HG03521 (cell line): Measurements from ENCODE around the gene NPAS2.

Experiments
- ATAC-seq: cut with Tn5 transposase; IDR thresholded peaks from one replicate; pipeline ENCODE4 v1.9.1; 2021; ENCODE audit warnings: mild to moderate bottlenecking, moderate library complexity; ENCODE audit not compliant: unreplicated experiment

The NPAS2 gene

DNA sequence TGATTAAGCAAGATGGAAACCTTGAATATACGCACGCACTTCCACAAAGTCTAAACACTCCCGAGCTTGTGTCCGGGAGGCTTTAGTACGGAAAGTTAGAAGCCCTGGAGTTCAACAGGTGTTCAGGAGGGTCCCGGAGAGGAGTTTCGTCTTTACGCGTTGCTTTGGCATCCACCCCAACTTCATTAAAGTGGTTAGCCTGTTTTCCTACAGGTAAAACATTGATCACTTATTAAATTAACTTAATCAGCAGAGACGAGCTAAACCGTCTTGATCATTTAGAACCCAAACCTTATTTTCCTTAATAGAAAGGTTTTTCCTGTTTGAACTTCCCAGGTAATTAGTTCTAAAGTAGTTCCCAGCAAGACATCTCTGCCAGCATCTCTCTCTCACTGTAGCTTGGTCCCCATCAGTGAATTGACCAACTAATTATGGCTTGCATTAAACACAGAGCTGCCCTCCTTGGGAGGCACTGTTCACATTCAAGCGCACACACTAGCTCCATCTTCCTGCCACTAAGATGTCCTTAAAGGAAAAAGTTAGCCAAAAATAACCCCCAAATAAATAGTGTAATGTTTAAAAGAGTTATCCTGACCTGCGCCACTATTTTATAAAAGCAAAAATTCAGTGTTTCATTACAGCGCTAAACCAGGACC is 1.4 kb downstream of the NPAS2 start:
- no peak for ATAC-seq

DNA sequence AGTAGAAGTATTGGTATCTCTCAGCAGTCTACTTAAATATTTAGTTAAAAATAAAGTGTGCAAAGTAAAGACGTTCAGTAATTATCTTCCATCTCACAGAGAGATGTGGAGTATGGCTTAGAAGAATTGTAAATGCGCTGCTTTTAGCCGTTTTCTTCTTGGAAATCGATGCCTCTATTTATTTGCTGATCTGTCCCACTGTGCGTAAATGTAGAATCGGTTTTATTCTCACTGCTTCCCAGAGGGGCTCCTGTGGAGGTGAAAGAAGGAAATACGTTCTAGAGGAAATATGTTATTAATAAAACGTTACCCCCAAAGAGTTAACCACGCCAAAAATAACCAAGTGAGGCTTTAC is 1.9 kb downstream of the NPAS2 start:
- no peak for ATAC-seq

DNA sequence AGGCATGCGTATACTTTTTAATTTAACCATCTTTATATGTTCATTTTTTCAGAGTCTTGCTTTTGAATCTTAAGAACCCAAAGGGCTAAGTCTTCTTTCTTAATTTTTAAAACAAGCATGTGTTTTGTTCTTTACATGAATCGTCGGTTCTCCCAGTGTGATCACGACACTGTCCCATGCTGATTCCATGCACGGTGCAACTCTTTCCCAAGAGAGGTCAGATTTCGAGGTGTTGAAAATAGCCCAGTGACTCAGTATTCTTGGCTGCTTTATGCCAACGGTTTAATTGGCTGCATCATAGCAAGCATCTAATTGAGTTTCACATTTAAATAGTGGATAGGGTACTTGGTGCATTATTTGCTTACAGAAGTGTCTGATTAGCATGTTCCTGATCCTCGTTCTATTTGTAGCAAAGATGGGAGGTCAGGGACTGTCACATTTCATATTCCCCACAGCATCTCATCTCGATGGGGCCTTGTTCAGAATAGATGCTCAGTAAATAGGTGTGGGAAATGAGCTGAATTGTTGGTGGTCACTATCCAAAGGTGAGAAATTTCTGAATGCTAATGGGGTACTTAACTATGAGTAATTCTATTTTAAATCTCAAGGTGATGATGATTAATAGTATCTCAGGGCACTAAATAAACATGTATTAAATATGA is 2.8 kb downstream of the NPAS2 start:
- no peak for ATAC-seq

DNA sequence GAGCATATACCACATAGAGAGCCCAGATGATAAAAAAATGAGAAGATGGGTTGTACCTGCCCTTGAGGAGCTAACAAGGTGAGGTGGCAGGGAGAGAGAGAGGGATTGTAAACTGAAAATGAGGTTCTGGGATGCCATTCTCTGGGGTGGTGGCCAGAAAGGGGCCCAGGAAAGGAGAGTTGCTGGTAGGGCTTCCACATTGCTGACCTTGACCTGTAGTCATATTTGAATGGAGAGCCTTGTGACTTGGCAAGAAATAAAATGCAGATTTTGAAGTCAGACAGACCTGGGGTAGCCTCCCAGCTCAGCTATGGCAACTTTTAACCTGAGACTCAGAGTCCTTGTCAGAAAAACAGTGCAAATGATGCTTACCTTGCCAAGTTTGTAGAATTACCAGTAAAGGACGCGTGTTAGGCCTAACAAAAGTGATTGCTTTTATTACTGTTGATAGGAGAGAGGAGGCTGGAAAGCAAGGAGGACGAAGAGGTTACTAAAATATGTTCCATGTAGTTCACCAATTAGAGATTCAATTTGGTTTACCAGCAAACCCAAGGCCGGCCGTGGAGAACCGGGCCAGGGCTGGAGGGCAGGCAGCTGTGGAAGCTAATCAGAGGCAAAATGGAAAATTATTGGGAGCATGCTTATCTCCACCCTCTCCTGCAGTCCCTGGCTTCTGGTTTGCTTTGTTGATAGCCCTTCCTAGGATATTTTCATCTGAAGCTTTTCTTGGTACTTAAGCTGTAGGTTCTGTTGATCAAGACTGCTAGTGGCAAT is 3.9 kb downstream of the NPAS2 start:
- ATAC-seq: no peak

DNA sequence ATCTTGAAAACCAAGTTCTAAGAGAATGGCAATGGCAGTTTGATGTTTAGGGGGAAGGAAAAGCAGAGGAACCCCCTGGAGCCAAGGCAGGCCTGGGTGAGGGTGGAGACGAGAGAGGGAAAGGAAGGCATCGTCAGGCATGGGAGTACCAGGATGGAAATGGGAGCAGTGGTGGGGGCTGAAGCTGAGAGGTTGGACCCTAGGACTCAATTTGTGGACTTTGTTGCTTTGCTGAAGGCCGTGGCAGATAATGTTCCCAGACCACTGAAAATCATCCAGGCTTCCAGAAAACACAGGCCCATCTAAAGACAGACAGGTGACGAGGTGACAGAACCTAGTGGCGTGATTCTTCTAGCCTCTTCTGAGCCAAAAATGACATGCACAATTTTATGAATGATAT is 4.9 kb downstream of the NPAS2 start:
- ATAC-seq: no peak

DNA sequence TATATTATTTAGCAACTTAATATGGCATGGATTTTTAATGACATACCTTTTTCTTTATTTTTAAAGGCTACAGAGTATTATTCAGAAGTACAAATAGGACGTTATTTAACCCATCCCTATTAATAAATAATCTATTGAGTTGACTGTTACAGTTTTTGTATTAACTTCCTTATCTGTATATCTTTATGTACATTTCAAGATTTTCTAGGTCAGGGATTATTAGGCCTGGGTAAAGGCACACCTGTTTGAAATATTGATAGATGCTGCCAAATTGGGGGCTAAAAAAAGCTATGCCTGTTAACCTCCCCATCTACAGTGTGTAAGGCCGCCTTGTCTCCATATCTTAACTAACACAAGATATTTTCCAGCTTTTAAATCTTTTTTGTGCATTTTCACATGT is 6.6 kb downstream of the NPAS2 start:
- ATAC-seq: no peak

DNA sequence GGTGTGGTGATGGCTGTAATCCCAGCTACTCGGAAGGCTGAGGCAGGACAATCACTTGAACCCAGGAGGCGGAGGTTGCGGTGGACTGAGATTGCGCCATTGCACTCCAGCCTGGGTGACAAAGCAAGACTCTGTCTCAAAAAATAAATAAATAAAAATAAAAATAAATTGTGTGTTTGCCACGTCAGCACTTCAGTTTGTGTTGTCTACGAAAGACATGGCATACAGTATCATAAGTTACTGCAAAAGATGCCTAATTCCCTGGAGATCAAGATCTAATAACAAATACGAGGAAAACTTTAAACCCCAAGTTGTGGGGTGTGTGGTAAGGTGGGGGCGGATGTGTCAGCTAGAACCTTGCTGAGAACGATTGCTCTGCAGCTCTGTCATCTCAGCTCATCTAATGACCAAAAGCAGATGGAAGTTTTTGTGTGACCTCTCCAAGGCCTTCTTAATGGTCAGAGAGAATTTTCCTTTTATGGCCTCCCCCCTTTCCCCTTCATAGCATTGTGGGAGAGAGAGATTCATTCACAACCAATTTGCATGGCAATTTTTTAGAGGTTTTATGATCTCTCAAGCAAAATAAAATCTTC is 11.3 kb downstream of the NPAS2 start:
- no peak for ATAC-seq

DNA sequence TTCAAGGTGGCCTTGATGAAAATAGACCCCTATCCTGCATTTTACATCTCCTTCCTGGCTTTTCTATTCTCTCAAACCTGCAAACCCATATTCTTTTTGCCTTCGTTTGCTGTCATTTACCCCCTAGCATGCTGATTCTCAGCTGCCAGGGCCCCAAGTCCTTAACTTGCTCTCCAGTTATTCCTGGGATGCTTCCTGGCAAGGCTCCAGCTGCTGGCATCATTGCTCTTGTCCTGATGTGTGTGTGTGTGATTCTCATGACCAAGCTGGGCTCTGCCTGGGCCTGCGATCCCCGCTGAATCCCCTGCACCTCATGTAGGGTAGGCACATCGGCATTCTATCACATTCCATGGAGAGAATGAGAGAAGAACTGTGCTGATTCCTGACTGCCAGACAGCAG is 11.9 kb downstream of the NPAS2 start:
- no peak for ATAC-seq

DNA sequence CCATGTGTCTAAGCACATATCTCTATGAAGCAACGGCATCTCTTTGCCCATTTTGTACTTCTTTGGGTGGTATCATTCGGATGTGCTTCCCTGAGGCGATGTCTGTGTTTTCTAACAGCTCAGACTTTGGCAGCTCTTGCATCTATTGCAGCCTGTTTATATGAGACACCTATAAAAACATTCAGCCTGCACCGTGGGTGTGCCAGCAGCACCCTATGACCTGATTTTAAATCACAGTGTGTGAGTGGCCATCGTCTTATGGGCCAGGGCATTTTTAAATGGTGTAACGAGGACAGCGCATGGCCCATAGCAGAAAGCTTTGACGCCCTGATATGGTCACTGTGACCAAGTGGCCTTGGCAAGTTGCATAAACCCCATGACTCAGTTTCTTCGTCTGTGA is 12.9 kb downstream of the NPAS2 start:
- no peak for ATAC-seq

DNA sequence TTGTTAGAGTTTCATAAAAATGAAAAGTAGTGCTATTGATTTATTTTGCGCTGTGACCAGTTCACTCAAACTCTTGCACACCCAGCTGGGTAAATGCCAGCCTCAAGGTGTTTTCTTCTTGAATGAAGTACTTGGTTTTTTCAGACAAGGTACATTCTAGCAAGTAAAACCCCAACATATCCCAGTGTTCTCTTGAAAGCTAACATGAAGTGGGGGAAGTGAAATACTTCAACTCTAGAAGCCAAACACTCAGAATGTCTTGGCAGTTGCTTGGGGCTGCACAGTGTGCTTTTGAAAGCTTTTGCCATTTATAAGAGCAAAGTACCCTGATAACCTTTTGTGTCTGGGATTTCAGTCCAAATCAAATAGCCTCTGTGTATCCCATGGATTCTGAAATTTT is 13.4 kb downstream of the NPAS2 start:
- no peak for ATAC-seq

DNA sequence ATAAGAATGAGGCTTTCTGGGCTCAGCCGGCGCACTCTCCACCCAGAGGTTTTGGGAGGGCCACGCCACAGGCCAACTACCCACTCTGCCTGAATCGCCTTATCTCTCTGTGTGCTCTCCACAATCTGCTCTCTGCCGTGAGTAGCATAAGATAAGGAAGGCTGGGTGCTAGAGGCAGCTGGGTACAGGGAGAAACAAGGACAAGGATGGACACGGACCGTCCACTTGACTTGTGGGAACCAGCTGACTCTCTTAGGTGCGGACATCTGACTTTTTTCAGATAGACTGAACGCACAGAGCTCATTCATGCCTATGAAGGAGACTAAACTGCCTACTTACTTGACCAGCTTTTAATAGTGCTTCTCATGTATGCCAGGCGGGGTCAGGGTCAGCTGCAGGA is 14.3 kb downstream of the NPAS2 start:
- no peak for ATAC-seq

DNA sequence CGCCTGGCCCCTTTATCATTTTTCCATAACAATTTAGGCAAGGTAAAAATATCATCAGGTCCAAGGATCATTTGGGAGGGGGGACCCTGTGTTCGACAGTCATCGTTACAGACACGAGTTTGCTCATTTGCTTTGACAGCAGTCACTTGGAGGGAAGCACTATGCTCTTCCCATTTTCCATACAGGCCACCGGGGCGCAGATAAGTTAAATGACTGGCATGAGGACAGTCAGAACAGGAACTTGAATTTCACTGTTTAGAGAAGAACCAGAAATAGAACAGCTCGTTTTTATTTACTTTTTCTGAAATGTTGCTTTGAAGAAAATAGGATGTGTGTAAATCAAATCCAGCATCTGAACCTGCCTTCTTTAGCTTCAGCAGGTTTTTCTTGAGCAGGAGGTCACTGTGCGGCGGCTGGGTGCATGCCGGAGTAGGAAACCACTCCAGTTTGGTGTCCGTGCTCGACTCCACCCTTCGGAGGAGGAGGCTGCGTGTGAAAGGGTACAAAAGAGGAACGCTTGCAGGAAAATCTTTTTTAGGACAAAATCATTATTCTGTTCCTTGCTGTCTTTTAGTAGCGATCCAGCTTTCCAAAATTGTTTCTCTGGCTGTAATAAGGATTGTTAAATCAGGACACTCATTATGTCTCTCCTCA is 15.2 kb downstream of the NPAS2 start:
- ATAC-seq: no peak

DNA sequence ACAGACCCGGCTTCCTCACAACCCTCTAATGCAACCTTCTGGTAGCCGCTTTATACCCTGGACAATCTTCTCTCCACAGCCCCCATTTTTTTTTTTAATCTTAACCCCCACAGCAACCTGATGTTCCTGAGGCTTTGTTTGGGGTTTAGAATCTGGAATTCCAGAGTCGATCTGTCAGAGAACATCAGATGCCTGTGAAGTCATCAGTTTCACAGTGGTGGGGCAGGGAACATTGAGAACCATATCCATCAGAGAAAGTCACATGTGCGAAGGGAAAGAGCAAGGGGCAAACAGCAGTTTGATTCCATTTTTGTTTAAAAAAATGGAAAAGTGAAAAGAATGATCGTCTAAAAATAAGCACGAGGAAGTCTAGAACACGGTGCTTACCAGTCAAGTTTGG is 20.6 kb downstream of the NPAS2 start:
- no peak for ATAC-seq

DNA sequence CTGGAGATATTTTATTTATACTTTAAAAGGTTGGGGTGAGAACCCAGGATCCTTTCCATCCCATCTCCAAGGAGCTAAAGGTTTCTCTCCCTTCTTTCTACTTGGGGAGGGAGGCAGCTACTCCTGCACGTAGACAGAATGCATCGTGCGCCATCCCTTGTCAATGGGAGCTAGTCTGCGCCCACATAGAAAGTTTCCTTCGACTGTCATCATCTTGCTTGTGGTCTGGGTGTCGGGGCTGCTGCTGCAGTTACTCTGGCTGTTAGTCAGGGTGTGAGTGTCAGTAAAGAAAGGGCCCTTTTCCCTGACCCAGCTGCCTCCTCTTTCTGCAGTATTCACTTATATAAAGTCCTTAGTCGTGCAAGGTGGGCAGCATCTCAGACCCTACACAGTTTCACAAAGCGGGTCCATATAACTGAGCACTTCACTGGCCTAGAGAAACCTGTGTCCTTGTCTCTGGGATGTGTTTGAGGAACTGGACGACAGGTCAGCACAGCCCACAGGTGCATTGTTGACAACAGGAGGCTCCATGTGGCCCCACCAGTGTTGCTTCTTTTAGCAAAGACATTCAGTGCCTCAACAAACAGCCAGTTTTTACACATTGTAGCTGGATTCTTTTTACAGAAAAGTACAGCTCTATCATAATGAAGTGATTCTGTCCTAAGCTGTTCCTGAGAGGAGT is 22.4 kb downstream of the NPAS2 start:
- ATAC-seq: no peak

DNA sequence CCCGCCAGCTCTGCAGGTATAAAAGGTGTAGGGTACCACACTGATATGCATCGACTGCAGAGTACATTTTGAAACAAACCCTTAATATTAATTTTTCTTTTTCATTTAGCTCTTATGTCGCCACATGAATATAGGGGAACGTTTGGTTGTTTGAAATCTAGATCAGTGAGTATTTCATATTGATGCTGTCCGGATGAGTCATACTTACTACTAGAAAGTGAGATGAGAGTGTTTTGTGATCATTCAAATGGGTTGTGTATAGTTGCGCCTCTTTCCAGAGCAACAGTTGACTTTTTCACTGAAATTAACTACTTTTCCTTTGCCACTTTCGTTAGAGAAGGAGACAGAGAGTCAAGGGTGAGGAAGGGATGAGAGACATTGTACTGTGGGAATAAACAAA is 24.6 kb downstream of the NPAS2 start:
- no peak for ATAC-seq

DNA sequence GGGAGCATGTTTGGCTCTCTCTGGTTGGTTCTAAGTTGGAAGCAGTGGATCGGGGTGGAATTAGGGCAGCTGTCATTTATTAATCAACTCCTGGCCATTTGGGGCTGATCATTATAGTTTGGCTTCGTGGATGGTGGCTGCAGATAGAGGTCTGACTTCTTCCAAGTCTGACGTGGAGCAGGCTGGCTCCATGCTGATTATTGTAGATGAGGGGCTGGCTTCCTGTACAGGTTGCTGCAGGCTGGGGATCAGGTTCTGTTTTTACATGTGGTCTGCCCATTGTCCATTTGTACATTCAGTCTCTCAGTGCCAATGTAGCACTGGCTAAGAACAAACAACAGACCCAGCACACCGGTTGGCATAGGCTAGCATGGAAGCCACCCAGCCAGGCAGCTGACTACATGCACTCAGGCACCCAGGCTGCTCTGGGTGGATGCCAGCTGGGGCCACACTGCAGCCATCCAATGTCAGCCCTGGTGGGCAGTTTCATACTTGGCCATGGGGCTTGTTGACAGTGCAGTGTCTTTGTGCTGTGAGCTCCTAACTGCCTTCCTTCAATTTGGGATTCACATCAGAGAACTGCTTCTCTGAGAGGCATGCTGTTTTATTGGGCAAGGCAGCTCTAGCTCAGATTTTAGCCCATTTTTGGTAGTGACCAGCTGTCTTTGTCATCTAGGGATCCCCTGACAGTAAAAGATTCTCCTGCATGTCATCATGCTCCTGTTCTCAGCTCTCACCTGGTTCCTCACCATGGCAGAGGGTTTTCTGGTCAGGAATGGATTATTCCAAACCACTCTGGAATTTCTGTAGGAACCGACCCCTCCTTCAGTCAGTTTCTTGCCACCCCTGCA is 25.4 kb downstream of the NPAS2 start:
- ATAC-seq: no peak

DNA sequence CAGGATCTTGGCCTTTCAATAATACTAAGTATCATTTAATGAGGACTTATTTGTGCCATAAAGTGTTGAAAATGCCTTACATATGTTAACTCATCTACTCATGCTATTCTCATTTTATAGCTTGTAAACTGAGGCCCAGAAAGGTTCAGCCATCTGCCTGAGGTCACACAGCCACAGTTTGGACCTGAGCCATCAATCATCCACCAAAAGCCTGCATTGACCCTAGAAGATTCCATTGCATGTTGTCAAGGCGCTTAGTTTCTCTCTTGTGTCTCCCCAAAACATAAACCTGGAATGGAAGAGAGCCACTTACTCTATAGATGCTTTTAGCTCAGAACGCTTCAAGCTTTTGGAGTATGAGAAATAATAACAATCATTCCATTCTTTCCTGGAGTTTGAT is 26.8 kb downstream of the NPAS2 start:
- ATAC-seq: no peak

DNA sequence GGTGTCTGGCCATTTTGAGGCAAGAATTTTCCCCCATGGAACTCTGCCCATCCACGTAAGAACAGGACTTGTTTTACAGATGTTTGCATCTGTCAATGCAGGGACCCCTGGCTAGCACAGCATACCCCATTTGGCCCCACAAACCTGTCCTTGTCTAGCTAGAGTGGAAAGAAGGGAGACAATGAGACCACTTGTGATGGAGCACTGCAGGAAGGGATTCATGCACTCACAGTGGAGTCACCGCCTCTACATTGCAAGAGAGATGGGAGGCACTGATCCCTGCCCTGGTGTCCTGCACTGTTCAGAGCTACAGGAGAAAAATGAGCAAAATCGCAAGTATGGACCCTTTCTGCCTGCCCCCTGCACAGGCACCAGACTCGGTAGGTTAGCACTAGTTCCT is 32.5 kb downstream of the NPAS2 start:
- ATAC-seq: no peak

DNA sequence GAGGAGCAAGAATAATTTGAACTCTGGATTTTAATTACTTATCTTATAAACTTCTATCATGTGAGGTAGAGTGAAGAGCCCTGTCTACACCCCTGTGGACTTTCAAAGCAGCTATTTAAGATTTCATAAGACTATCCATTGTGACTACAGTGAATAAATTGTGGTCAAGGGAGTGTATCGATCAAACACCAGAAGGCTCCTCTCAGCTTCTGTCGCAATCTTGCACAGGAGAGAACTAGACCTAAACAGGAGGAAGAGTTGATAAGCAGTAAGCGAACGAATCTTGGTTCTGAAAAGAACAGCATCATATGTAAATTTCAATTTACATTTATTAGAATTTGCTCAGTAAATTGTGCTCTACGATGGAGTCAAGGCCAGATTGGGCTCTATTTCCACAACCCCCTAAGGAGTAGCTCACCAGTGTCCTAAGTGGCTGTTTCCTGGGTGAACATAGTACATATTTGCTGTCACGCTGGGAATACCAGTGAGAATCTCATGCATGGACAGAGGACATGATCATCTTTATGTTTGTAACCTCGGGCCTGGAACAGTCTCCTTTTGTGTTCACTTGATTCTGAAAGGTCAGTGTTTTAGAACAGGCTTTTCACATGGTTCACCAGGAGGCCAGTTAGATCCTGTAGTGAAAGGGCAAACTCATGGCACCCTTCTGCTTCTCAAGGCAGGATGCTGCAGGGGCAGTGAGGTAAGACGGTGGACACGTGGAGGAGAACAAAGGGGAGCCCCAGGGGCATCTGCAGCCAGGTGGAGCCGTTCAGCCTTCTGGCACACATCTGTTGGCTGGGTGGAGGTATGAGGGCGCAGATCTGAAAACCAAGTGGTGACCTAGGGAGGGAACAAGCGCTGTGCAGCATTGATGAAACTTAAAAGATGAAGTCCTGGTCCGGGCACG is 33.3 kb downstream of the NPAS2 start:
- no peak for ATAC-seq
